ENCODE data around the gene ELF5.

DNA sequence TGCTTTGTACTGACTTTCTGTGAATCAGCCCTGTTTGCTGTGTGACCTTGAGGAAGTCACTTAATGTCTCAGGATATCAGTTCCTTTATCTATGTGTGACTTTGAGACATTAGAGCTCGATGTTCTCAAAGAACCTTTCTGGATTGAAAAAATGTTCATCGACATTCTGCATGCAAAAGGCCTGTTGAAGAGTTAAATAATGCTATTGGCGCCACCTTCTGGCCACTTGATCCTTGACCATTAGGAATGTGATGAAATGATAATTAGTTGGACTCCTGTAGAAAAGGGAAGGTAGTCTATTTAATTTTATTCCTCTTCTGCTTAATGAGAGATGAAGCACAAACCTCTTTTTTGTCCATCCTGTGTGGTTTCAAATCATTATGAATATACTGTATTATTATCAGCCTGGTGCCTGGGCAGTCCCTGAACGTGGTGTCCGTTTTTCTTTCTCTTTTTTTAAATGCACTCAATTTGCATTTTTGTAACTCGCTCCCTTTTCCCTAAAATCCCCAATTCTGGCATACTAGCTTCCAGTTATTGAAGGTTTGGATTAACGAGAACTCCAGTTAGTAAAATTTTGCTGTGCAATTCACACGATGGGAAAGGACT is 20.7 kb downstream of the ELF5 start:
- TF ChIP-seq, protein P1, sequence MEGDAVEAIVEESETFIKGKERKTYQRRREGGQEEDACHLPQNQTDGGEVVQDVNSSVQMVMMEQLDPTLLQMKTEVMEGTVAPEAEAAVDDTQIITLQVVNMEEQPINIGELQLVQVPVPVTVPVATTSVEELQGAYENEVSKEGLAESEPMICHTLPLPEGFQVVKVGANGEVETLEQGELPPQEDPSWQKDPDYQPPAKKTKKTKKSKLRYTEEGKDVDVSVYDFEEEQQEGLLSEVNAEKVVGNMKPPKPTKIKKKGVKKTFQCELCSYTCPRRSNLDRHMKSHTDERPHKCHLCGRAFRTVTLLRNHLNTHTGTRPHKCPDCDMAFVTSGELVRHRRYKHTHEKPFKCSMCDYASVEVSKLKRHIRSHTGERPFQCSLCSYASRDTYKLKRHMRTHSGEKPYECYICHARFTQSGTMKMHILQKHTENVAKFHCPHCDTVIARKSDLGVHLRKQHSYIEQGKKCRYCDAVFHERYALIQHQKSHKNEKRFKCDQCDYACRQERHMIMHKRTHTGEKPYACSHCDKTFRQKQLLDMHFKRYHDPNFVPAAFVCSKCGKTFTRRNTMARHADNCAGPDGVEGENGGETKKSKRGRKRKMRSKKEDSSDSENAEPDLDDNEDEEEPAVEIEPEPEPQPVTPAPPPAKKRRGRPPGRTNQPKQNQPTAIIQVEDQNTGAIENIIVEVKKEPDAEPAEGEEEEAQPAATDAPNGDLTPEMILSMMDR (conservative IDR thresholded peaks at IDR 0.05 in 1 of 2, IDR thresholded peaks at IDR 0.05 in 1 of 2; ENCODE audit: low read depth in 1 of 2, low read length in 2 of 2) = peak; percentile 51 to 79
- TF ChIP-seq EZH2 (IDR thresholded peaks at IDR 0.05; ENCODE audit: low read length, missing control alignments) = no peak
